ACC112 (cell line): ENCODE measurements around the gene NUDT14.

ENCODE experiments used
- H2AFZ ChIP-seq: fragments of 200-600 bp; sonication (generic); one replicate; pipeline ENCODE4 v1.6.0; 2017; ENCODE audit warnings: antibody characterized with exemption, low read length; ENCODE audit not compliant: unreplicated experiment
- H3K27ac ChIP-seq: fragments of 200-600 bp; sonication (generic); 2 replicates; pipeline ENCODE4 v1.5.1; 2014; ENCODE audit warnings: low read depth, mild to moderate bottlenecking, antibody characterized with exemption, low read length, moderate library complexity
- H3K27me3 ChIP-seq: fragments of 200-600 bp; sonication (generic); 2 replicates; pipeline ENCODE4 v1.6.1; 2014; ENCODE audit warnings: mild to moderate bottlenecking, antibody characterized with exemption, low read length, moderate library complexity, mixed read lengths; ENCODE audit not compliant: insufficient read depth
- H3K36me3 ChIP-seq: fragments of 200-600 bp; sonication (generic); 2 replicates; pipeline ENCODE4 v1.6.1; 2016; ENCODE audit warnings: mild to moderate bottlenecking, antibody characterized with exemption, low read length, moderate library complexity, mixed read lengths; ENCODE audit not compliant: insufficient read depth
- H3K4me1 ChIP-seq: fragments of 200-600 bp; sonication (generic); one replicate; pipeline ENCODE4 v1.6.1; 2016; ENCODE audit warnings: low read length, mixed read lengths; ENCODE audit not compliant: insufficient read depth, unreplicated experiment, control insufficient read depth
- H3K4me3 ChIP-seq: fragments of 200-600 bp; sonication (generic); 2 replicates; pipeline ENCODE4 v1.5.1; 2014; ENCODE audit warnings: mild to moderate bottlenecking, low read depth, low read length
- H3K79me2 ChIP-seq: fragments of 200-600 bp; sonication (generic); one replicate; pipeline ENCODE4 v1.6.0; 2016; ENCODE audit warnings: low read length; ENCODE audit not compliant: control insufficient read depth, unreplicated experiment, insufficient read depth

Gene NUDT14

GRCh38 chr14:105123981-105124765, 56.9 kb downstream of the NUDT14 start:
- Histone ChIP-seq H3K27me3 (peaks cover 87% of the 10 kb centered on the region), H3K27ac (no peak overlapping the region), H3K4me3 (no peak overlapping the region), H2AFZ (no peak overlapping the region), H3K36me3 (no peaks in the 10 kb centered on the region), H3K4me1 (no peaks in the 10 kb centered on the region), H3K79me2 (no peaks in the 10 kb centered on the region)

- Histone ChIP-seq H3K4me3 (no peak overlapping the region), H3K27ac (no peak overlapping the region), H3K79me2 (no peaks in the 10 kb centered on the region), H3K4me1 (no peaks in the 10 kb centered on the region), H3K36me3 (no peaks in the 10 kb centered on the region), H2AFZ (no peak overlapping the region), H3K27me3 (peaks cover 93% of the 10 kb centered on the region)
These were observed 57.9 kb downstream of the NUDT14 start for GRCh38 chr14:105123064-105123665.
